NCI-H524 (cell line): Measurements from ENCODE around the gene OR2H1.
A peak's percentile ranks its signal among the peaks of the same experiment; 100 is the strongest.

Experiments used
- DNase-seq, 2 experiments: peaks; one replicate each; lab custom pipeline; 2025; lab: John Stamatoyannopoulos, UW

Gene OR2H1

GRCh38 chr6:29483735-29484134 is 26.8 kb downstream of the OR2H1 start:
- DNase-seq = no peak

- DNase-seq = no peak
Observed at GRCh38 chr6:29486577-29486976, 29.6 kb downstream of the OR2H1 start.

GRCh38 chr6:29487131-29487530 is 30.2 kb downstream of the OR2H1 start:
- DNase-seq = no peak

DNA sequence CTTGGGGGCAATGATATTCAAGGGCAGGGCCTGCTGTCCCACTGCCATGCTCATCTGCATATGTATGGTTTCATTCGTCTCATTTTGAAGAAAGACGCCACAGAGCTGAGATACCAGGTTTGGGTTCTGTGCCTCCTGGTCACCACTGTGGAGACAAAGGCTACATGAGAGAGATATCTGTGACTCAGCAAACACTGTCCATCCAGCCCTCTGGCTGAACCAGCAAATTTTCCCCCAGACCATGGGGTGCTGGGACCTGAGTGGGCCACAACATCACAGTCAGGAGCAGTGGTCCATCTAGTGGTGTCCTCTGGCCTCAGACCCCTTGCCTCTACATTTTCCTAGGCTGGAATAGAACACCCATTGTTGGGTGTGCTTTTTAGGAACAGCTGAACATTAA is 30.7 kb downstream of the OR2H1 start, which contains the start of gene MAS1L:
Gene MAS1L, minus strand, starts transcription at position 297 of the 400 bp plus-strand sequence. Its CDS starts 54 bp downstream, at position 243.
- DNase-seq = no peak

DNA sequence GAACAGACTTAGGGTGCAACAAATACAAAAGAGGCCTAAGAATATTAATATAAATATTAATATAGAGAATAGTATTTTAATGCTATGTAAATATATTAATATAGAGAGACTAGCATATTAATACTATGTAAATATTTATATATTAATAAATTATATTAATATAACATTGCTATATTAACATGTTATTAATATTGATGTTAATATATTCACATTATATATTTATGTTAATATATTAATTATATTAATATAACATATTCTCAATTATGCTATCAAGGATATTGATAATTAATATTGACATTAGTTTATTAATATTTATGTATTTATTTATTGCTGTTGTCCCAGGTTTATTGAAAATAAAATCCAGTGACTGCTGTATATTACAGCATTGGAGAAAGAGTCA is 31.9 kb downstream of the OR2H1 start:
- no peak for DNase-seq

- no peak for DNase-seq
Observed at GRCh38 chr6:29489286-29489685, 32.3 kb downstream of the OR2H1 start.

GRCh38 chr6:29490055-29490454 is 33.1 kb downstream of the OR2H1 start:
- no peak for DNase-seq

DNA sequence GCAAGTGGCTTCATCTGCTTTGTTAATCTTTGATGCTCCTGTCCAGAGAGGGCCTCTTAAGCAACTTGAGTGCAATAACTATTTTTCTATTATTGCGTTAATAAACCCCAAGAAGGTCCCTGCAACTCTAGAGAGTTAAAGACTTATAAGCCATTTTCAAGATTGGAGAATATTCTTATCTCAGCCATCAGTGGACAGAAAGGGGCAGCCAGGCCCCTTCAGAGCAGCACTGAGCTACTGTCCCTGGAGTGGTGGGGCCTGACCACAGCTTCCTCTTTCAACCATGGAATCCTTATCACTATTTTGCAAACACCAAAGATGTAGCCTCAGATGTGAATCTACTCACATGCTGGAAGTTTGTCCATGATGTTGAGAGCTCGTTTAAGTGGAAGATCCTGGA is 33.6 kb downstream of the OR2H1 start:
- DNase-seq = no peak

DNA sequence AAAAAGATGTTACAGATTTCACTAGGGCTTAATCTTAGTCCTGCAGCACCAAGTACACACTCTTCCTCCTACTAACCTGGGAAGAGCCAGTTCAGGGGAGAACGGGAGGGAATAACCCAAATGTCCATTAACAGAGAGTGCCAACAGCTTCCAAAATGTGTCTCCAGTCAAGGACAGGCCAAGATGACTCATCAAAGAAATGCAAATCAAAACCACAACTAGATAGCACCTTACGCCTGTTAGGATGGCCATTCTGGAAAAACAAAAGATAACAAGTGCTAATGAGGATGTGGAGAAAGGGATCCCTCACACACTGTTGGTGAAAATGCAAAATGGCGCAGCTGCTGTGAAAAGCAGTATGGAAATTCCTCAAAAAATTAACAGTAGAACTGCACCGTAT is 34.6 kb downstream of the OR2H1 start:
- DNase-seq = no peak

GRCh38 chr6:29493261-29493660 is 36.3 kb downstream of the OR2H1 start:
- DNase-seq = no peak

DNA sequence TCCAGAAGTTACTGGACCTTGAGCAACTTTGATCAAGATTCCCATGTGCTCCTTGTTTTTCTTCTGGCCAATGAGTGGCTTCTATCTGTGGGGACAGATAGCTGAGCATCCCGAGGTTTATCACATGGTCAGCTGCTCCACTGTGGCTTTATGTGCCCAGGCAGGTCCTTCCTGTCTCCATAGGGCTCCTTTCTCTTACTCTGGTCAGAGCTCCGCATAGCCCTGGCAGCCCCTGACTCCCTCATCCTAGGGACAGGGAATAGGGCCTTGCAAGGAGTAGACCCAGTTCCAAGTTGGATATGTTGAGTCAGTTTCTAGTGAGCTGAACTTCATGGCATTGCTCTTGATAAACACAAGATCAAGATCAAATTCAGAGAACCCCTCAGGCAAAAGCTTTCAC is 37.2 kb downstream of the OR2H1 start:
- no peak for DNase-seq

GRCh38 chr6:29495571-29495970 is 38.6 kb downstream of the OR2H1 start:
- DNase-seq = no peak

DNA sequence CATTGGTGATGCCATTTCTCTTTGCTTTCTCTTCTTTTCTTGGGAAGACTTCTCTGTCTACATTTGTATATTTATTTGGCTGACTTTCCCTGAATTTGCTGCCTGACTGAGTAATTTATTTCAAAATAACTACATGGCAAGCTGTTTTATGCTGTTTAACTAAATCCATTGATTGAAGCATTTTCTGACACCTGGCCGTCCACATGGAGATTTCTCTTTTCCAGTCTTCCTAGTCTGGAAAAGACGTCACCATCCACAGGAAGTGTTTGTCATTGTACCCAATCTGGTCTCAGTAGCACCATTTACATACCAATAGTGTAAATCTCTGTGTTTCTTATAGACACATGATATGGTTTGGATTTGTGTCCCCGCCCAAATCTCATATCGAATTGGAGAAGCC is 40.0 kb downstream of the OR2H1 start:
- DNase-seq = no peak

- DNase-seq = no peak
Observed at GRCh38 chr6:29499704-29500103, 42.7 kb downstream of the OR2H1 start.

DNA sequence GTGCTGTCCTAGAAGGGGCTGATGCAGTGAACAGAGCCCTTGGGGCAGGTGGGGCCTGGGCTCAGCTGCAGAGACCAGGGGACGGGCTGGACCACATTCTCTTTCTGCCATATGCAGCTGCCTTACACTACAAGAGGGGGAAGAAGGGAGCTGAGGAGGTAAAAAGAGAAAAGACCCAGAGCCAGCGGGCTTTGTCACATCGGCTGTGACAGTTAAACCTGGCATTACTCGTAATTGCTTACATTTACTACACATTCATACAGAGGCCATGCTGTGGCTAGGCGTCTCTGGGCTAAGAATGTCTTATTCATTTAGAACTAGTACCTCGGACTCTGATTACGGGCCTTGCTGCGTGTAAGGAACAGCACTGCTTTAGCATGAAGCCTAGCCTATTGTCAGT is 43.6 kb downstream of the OR2H1 start:
- no peak for DNase-seq

DNA sequence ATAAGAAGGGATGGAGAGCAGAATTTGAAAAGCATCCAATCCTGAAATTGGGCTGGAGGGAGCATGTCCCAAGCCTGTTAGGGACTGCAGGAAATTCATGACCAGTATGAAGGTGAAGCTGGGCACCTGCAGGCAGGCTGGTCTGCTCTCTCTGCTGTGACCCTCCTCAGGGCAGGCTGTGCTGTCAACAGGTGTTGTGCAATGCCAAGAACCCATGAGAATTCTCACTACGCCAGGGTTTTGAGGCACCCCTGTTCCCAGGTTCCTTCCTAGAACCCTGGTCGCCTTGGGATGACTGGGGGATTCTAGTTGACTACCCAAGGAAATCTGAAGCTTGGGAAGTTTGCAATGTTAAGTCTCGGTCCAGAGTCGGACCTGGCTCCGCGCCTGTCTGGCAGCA is 44.2 kb downstream of the OR2H1 start:
- no peak for DNase-seq

DNA sequence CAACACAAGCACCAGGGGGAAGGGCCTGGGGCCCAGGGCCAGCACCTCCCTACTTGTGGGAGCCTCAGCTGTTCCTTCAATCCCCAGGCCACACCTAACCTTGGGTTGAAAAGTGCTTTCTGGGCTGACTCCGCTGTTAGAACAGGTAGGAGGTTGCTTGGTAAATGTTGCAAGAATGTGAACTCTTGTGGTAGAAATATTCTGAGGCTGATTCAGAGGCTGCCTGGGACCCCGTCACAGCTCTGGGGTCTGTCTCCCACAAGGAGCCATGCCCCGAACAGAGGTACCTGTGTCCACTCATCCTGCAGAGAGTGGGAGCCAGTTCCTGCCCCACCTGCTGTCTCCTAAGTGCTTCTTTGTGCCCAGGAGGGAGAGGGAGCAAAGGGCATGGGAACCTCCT is 45.2 kb downstream of the OR2H1 start:
- DNase-seq = no peak

DNA sequence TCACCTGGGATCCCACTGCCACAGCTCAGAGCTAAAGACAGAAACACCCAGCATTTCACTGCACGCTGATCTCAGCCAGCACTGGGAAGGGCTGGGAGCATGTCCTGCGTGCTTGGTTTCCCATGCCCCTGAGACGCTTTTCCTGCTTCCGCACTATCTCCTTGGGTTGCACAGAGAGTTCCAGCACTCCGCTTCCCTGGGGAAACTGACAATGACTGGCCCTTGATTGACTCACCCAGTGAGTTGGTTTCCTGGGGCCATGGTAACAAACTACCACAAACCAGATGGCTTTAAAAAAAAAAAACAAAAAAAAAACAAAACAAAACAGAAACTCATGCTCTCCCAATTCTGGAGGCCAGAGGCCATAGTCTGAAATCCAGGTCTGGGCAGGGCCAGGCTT is 45.6 kb downstream of the OR2H1 start:
- DNase-seq = no peak

DNA sequence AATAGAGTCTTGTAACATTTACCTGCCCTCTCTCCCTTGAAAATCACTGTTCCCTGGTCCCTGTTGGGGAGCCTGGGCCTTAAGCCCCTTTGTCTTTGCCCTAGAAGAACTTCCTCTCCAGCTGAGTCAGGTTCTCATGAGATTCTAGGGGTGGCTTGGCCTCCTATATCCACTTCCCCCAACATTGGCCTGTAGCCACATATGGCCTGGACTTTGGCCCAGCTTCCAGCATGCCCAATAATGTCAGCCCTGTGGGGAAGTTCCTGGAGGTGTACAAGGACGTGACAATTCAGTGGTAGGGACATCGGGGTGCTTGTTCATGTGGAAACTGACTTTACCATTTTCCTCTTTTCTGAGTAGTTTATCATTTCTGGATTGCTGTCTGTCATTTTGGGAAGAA is 48.0 kb downstream of the OR2H1 start:
- DNase-seq = no peak

DNA sequence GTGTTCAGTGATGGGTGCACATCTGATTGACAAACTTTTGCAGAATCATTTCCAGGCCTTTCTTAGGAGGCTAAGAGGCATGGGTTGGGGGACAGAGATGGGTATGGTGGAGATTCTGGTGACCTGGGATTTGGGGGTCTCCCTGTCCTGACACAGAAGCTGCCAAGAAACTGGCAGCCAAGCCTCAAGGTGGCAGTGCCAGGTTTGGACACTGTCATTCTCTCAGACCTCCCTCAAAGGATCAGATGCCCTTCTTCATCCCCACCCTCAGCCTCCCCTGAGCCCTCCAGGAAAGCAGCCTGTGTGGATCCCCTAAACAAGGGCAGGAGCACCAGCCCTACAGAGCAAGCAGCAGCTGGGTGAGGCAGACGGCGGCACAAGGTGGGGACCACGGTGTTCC is 48.9 kb downstream of the OR2H1 start:
- DNase-seq = no peak

GRCh38 chr6:29506446-29507067 is 49.6 kb downstream of the OR2H1 start:
- DNase-seq = no peak

GRCh38 chr6:29507319-29507718 is 50.4 kb downstream of the OR2H1 start:
- no peak for DNase-seq

DNA sequence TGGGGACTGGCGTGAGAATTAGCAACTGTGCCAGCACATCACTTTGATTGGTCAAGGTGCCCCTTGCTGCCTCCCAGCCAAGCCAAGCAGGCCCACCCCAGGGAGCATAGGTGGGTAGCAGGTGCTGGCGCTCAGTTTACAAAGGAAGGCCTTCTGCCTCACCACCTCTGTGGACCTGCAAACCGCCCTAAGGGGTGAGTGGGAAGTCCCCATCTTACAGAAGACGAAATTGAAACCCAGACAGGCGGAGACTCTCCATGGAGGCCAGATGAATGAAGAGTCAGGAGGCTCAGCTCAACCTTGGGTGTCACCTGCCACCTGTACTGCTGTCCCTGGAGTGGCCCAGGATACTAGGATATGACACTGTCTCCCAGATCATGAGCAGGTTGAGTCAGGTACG is 52.3 kb downstream of the OR2H1 start:
- no peak for DNase-seq

- no peak for DNase-seq
Observed at GRCh38 chr6:29509711-29510110, 52.8 kb downstream of the OR2H1 start.

GRCh38 chr6:29510202-29510601 is 53.2 kb downstream of the OR2H1 start:
- DNase-seq = peak in 1 of 2 experiments; percentile 7
